K562 (cell line): ENCODE measurements around the gene CYP11A1. TPM values are rescaled to one million over a fixed set of nuclear protein-coding genes. Genes with fewer than 3 reads are reported as not detected.

Source experiments
- ATAC-seq: fragments of 200-7000 bp; cut with Tn5 transposase; 3 replicates; pipeline ENCODE4 v1.9.1; 2020; ENCODE audit warnings: moderate library complexity
- BruUV-seq: library from RNA; stranded (reverse); fragments of 400-500 nt; replicated peaks from 2 replicates; lab custom pipeline; 2021; lab: Mats Ljungman, UMichigan
- CTCF ChIA-PET: fragments of 300-600 bp; formaldehyde crosslinking; extraction: SDS; loops from one replicate; lab custom pipeline; 2021; ENCODE audit warnings: low intra/inter-chr PET ratio; lab: Yijun Ruan, JAX
- POLR2A ChIA-PET: fragments of 300-600, 350-650 bp; sonication (Branson Sonifier 250); formaldehyde crosslinking; extraction: SDS; loops from one replicate; lab custom pipeline; 2021; ENCODE audit warnings: antibody characterized with exemption, inconsistent platforms; lab: Yijun Ruan, JAX
- DNase-seq, 4 experiments: peaks; one replicate each; pipeline versions ENCODE4 v3.0.0 to v3.0.0-alpha.2; 2011 to 2018; ENCODE audit warnings: low spot score in 3 of 4, mixed read lengths in 3 of 4; ENCODE audit errors: extremely low read depth in 1 of 4
- FAIRE-seq: peaks from 2 replicates; lab custom pipeline; 2011; peaks lifted over from hg19 to GRCh38; lab: Jason Lieb, UNC
- H2AFZ ChIP-seq: 2 replicates; pipeline ENCODE4 v1.6.0; 2011; ENCODE audit warnings: low read depth, low read length, control low read depth, inconsistent platforms
- H3K27ac ChIP-seq: fragments of 200-600 bp; 3 replicates; pipeline ENCODE4 v1.8.0; 2011; ENCODE audit warnings: low read depth, mild to moderate bottlenecking, control low read depth, inconsistent platforms, low read length, moderate library complexity, mixed read lengths; ENCODE audit errors: extremely low read depth
- H3K27me3 ChIP-seq, 2 experiments: fragments of 300-600 bp in 1 of 2; 2 replicates in 1 of 2; 3 replicates in 1 of 2; pipeline versions ENCODE4 v1.6.0 to v1.8.0; 2011; ENCODE audit warnings: inconsistent platforms in 2 of 2, low read length in 2 of 2, mild to moderate bottlenecking in 1 of 2, mixed read lengths in 1 of 2, moderate library complexity in 1 of 2; ENCODE audit not compliant: control insufficient read depth in 2 of 2, insufficient read depth in 2 of 2
- H3K36me3 ChIP-seq: fragments of 300-600 bp; 3 replicates; pipeline ENCODE4 v1.8.0; 2011; ENCODE audit warnings: mild to moderate bottlenecking, low read length, inconsistent platforms; ENCODE audit not compliant: control insufficient read depth, insufficient read depth
- H3K4me1 ChIP-seq, 2 experiments: fragments of 200-600 bp in 1 of 2; replicated peaks in 1 of 2; 2 replicates in 1 of 2; 3 replicates in 1 of 2; pipeline versions ENCODE4 v1.5.1 to v1.8.0; 2011; ENCODE audit warnings: inconsistent platforms in 2 of 2, low read length in 2 of 2, mild to moderate bottlenecking in 1 of 2, mixed read lengths in 1 of 2, moderate library complexity in 1 of 2; ENCODE audit not compliant: control insufficient read depth in 2 of 2, insufficient read depth in 2 of 2
- H3K4me2 ChIP-seq: 2 replicates; pipeline ENCODE4 v1.6.1; 2011; ENCODE audit warnings: low read length, control low read depth, inconsistent platforms, mixed read lengths; ENCODE audit not compliant: insufficient read depth
- H3K4me3 ChIP-seq: fragments of 200-600 bp; sonication (generic), shearing (Covaris generic); 2 replicates; pipeline ENCODE4 v1.5.1; 2016; ENCODE audit warnings: control low read depth, inconsistent platforms
- H3K79me2 ChIP-seq: fragments of 200-600 bp; 3 replicates; pipeline ENCODE4 v1.8.0; 2011; ENCODE audit warnings: low read length, inconsistent platforms; ENCODE audit not compliant: control insufficient read depth, insufficient read depth
- H3K9ac ChIP-seq, 2 experiments: 2 replicates each; pipeline versions ENCODE4 v1.6.0 to v1.6.1; 2011; ENCODE audit warnings: low read depth in 2 of 2, low read length in 2 of 2, control low read depth in 1 of 2, inconsistent platforms in 1 of 2, mild to moderate bottlenecking in 1 of 2, mixed read lengths in 1 of 2; ENCODE audit not compliant: insufficient read depth in 1 of 2
- H3K9me1 ChIP-seq: one replicate; pipeline ENCODE4 v1.6.0; 2011; ENCODE audit warnings: inconsistent platforms, mild to moderate bottlenecking, low read length, moderate library complexity; ENCODE audit not compliant: control insufficient read depth, insufficient read depth
- H3K9me3 ChIP-seq: replicated peaks from 2 replicates; pipeline ENCODE4 v1.5.1; 2011; ENCODE audit warnings: low read depth, low read length, inconsistent platforms; ENCODE audit not compliant: control insufficient read depth, insufficient read depth
- H4K20me1 ChIP-seq: replicated peaks from 2 replicates; pipeline ENCODE4 v1.6.1; 2011; ENCODE audit warnings: low read length, inconsistent platforms, mixed read lengths; ENCODE audit not compliant: control insufficient read depth, insufficient read depth
- CTCF ChIP-seq, 3 experiments: IDR thresholded peaks in 2 of 3; conservative IDR thresholded peaks in 1 of 3; 2 replicates each; pipeline ENCODE4 v1.5.1; 2011 to 2012; ENCODE audit warnings: low read length in 3 of 3, mild to moderate bottlenecking in 3 of 3, control low read depth in 2 of 3, improper control_type of control experiment in 1 of 3, inconsistent platforms in 1 of 3, low read depth in 1 of 3, mixed read lengths in 1 of 3, moderate library complexity in 1 of 3; ENCODE audit not compliant: insufficient read depth in 2 of 3
- CXXC5 ChIP-seq: fragments of 250-450 bp; sonication (Bioruptor Pico); IDR thresholded peaks from 2 replicates; pipeline ENCODE4 v1.8.0; 2022; ENCODE audit warnings: inconsistent platforms, mild to moderate bottlenecking, moderate library complexity
- DDX20 ChIP-seq: fragments of 450-650 bp; IDR thresholded peaks from 2 replicates; pipeline ENCODE4 v1.6.1; 2016; ENCODE audit warnings: missing genetic modification characterization, low read depth, mild to moderate bottlenecking, missing compliant biosample characterization, moderate library complexity
- DEAF1 ChIP-seq: fragments of 450-650 bp; formaldehyde crosslinking; IDR thresholded peaks from 2 replicates; pipeline ENCODE4 v1.4.0; 2020; ENCODE audit warnings: mild to moderate bottlenecking, moderate library complexity
- JUN ChIP-seq, 2 experiments: sonication (generic) in 1 of 2; formaldehyde crosslinking in 1 of 2; IDR thresholded peaks; 2 replicates each; pipeline versions ENCODE4 v1.6.1 to v1.8.0; 2012 to 2022; ENCODE audit warnings: borderline replicate concordance in 2 of 2, mild to moderate bottlenecking in 2 of 2, improper control_type of control experiment in 1 of 2, low read depth in 1 of 2, low read length in 1 of 2, missing genetic modification reagents in 1 of 2
- MAZ ChIP-seq, 2 experiments: fragments of 450-650 bp in 1 of 2; sonication (generic) in 1 of 2; formaldehyde crosslinking; IDR thresholded peaks in 1 of 2; conservative IDR thresholded peaks in 1 of 2; 2 replicates each; pipeline versions ENCODE4 v1.4.0 to v1.5.0; 2020; ENCODE audit warnings: mild to moderate bottlenecking in 1 of 2, missing genetic modification reagents in 1 of 2
- NR2C1 ChIP-seq, 2 experiments: fragments of 450-650 bp; IDR thresholded peaks; 2 replicates each; pipeline ENCODE4 v1.6.1; 2017; ENCODE audit warnings: mild to moderate bottlenecking in 2 of 2, antibody characterized with exemption in 1 of 2, inconsistent platforms in 1 of 2, missing compliant biosample characterization in 1 of 2, missing genetic modification characterization in 1 of 2
- RAD21 ChIP-seq, 2 experiments: fragments of 250-450 bp in 1 of 2; fragments of 450-650 bp in 1 of 2; sonication (Bioruptor Pico) in 1 of 2; formaldehyde crosslinking in 1 of 2; IDR thresholded peaks in 1 of 2; conservative IDR thresholded peaks in 1 of 2; 2 replicates each; pipeline versions ENCODE4 v1.4.0 to v1.8.0; 2020 to 2022; ENCODE audit warnings: mild to moderate bottlenecking in 2 of 2, moderate library complexity in 1 of 2
- RB1 ChIP-seq: fragments of 450-650 bp; IDR thresholded peaks from 2 replicates; pipeline ENCODE4 v1.6.1; 2017; ENCODE audit warnings: low read depth, mild to moderate bottlenecking
- SMARCB1 ChIP-seq: IDR thresholded peaks from 2 replicates; pipeline ENCODE4 v1.6.1; 2011; ENCODE audit warnings: improper control_type of control experiment, low read depth; ENCODE audit not compliant: insufficient read length
- SMC3 ChIP-seq: conservative IDR thresholded peaks from 2 replicates; pipeline ENCODE4 v1.6.1; 2011; ENCODE audit warnings: low read depth, low read length, improper control_type of control experiment; ENCODE audit not compliant: insufficient read depth
- TCF3 ChIP-seq: sonication (generic); formaldehyde crosslinking; IDR thresholded peaks from 2 replicates; pipeline ENCODE4 v1.4.0; 2020; ENCODE audit warnings: mild to moderate bottlenecking, missing genetic modification reagents
- TEAD4 ChIP-seq, 2 experiments: sonication (generic) in 1 of 2; formaldehyde crosslinking in 1 of 2; IDR thresholded peaks; 2 replicates each; pipeline versions ENCODE4 v1.6.1 to v1.8.0; 2012 to 2022; ENCODE audit warnings: borderline replicate concordance in 1 of 2, inconsistent platforms in 1 of 2, low read length in 1 of 2, mild to moderate bottlenecking in 1 of 2, missing genetic modification reagents in 1 of 2
- XRCC5 ChIP-seq: fragments of 200-400 bp; formaldehyde crosslinking; IDR thresholded peaks from 2 replicates; pipeline ENCODE4 v1.6.1; 2017; ENCODE audit warnings: low read depth, mild to moderate bottlenecking, low read length
- ZKSCAN1 ChIP-seq: fragments of 150-350 bp; IDR thresholded peaks from 2 replicates; pipeline ENCODE4 v1.6.1; 2016; ENCODE audit warnings: low read depth, low read length
- WGBS: fragments of 100-300 bp; shearing (Covaris generic); methylation state at CpG from one replicate; pipeline ENCODE4 v1.1.6; 2016; ENCODE audit warnings: low coverage, mixed read lengths; ENCODE audit not compliant: insufficient coverage; ENCODE audit errors: missing lambda C conversion rate; 5-methylcytosine and 5-hydroxymethylcytosine counted together
- in situ Hi-C: fragments of 300-500 bp; cut with MboI; formaldehyde crosslinking; loops from 4 replicates; pipeline ENCODE4 v1.15.0; 2018; ENCODE audit warnings: inconsistent platforms, mixed read lengths
- intact Hi-C: fragments of 100-400 bp; cut with micrococcal nuclease; formaldehyde crosslinking; loops from 2 replicates; pipeline ENCODE4 v1.14.2; 2022
- polyA plus RNA-seq, 8 experiments: library from polyadenylated mRNA; depleted of rRNA in 4 of 8; stranded (reverse) in 5 of 8; unstranded in 3 of 8; fragments of >200 nt; fragmentation: Nextera tagmentation in 2 of 8; fragmentation: Illumina TruSeq in 1 of 8; extraction: Ambion mirVana in 2 of 8; extraction: Trizol in 1 of 8; gene quantifications; 2 replicates each; pipeline versions ENCODE4 v1.2.1 to v1.2.3, GENCODE V29; 2011 to 2014; ENCODE audit warnings: inconsistent platforms in 1 of 8, missing spikeins in 1 of 8
- total RNA-seq, 7 experiments: library from RNA; depleted of rRNA in 6 of 7; stranded (reverse); fragments of >200 nt in 6 of 7; fragmentation: Illumina TruSeq in 2 of 7; extraction: Trizol in 2 of 7; gene quantifications; 2 replicates each; pipeline versions ENCODE4 v1.2.1 to v1.2.3, GENCODE V29; 2011 to 2021; ENCODE audit warnings: low replicate concordance in 1 of 7

Gene CYP11A1
- total and polyA plus RNA-seq, 9 of the 15 experiments (the other 6 are each of a cell fraction or from before 2014, with no cell fraction given): 0.06 to 0.24 (median 0.10) TPM; not detected in 4

DNA sequence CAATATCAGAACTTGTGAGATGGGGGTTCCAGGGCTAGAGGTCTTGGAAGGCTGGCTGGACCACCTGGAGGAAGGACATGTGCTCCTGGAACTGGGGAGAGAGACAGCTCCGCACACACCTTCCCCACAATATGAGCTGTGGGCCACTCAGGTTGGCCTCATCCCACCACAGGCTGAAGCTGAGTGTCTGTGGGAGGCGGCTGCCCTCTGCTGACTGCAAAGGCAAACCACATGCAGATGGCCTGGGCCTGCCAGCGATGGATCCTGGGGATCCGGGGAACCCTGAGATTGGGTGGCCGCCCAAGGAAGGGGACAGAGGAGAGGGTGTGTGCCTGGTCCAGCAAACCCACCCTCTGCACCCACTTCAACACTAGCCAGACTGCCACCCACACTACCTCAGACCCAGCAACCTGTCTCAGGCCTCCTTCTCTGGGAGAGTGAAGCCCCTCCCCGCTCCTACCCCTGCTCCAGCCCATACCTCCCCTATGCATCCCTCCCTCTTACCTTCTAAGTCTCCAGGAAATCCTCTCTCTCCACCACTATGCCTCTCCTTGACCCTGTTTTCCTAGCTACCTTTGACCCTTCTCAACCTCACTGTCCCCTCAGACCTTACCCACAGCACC lies 44.8 kb downstream of the CYP11A1 start:
- Histone ChIP-seq H3K4me2 (no peak overlapping the region), H3K4me1 (no peaks in the 10 kb centered on the region), H4K20me1 (peaks cover 5% of the 10 kb centered on the region), H2AFZ (no peak overlapping the region), H3K4me3 (no peak overlapping the region), H3K9me1 (no peaks in the 10 kb centered on the region), H3K9ac (no peak overlapping the region), H3K27me3 (peaks cover 0 to 11% of the 10 kb centered on the region in 2 experiments; a peak in 2 of 5 replicates), H3K9me3 (no peaks in the 10 kb centered on the region), H3K79me2 (no peaks in the 10 kb centered on the region), H3K27ac (no peak overlapping the region), H3K36me3 (no peaks in the 10 kb centered on the region)
- ChIA-PET POLR2A (interaction anchor here (0.8 to 1.3 kb wide), 3 partner anchors 134 to 200 kb away, joined by 3 to 5 read pairs (median 5); no protein-coding TSS in a partner anchor), CTCF (interaction anchor here (0.6 to 4.6 kb wide), 4 partner anchors 196 to 371 kb away, joined by 3 to 37 read pairs (median 12); no protein-coding TSS in a partner anchor)
- in situ Hi-C loops (loop anchor here (10.0 kb wide), 1 partner anchor 368 kb away; no protein-coding TSS in a partner anchor), intact Hi-C loops (loop anchor here (1.0 to 5.0 kb wide), 3 partner anchors 195 to 370 kb away; no protein-coding TSS in a partner anchor)
- 7% methylated on average over 6 of the region's 6 CpGs for WGBS
- BruUV-seq: no TSS peak
- FAIRE-seq (peak; percentile 87), DNase-seq (peak; percentile 74 to 81 (median 78)), ATAC-seq (peak; percentile 93)
- TF ChIP-seq TCF3 (CRISPR knock-in tag): 0 out of 2 replicates have a peak, but pooled peaks have one; percentile 4
- peak; percentile 27; the same call in 1 of the 2 replicates for TF ChIP-seq CXXC5
- peak; percentile 89 for TF ChIP-seq DEAF1 (CRISPR knock-in tag)
- 0 out of 4 replicates have a peak, but pooled peaks of 1 of the 2 experiments have one; percentile 18 for TF ChIP-seq MAZ (CRISPR knock-in tag; conservative IDR thresholded peaks at IDR 0.05 in 1 of 2, IDR thresholded peaks at IDR 0.05 in 1 of 2)
- peak; percentile 93 to 95 (median 94) for TF ChIP-seq CTCF (IDR thresholded peaks at IDR 0.05 in 2 of 3, conservative IDR thresholded peaks at IDR 0.05 in 1 of 3; ENCODE audit: insufficient read depth in 2 of 3, low read depth in 1 of 3, low read length in 3 of 3)
- peak; percentile 87 to 97 for TF ChIP-seq RAD21 (CRISPR knock-in tag; conservative IDR thresholded peaks at IDR 0.05 in 1 of 2, IDR thresholded peaks at IDR 0.05 in 1 of 2)
- 0 out of 2 replicates have a peak, but pooled peaks have one; percentile 15 for TF ChIP-seq ZKSCAN1
- no peak for TF ChIP-seq DDX20 (tag)
- TF ChIP-seq RB1: peak; percentile 48; the same call in 1 of the 2 replicates
- peak; percentile 35; the same call in 1 of the 2 replicates for TF ChIP-seq JUN (IDR thresholded peaks at IDR 0.05; ENCODE audit: borderline replicate concordance, low read depth, low read length)
- no peak for TF ChIP-seq JUN (CRISPR knock-in tag; IDR thresholded peaks at IDR 0.05; ENCODE audit: borderline replicate concordance)
- 0 out of 2 replicates have a peak, but pooled peaks have one; percentile 60 for TF ChIP-seq XRCC5
- no peak for TF ChIP-seq SMARCB1
- no peak for TF ChIP-seq NR2C1 (IDR thresholded peaks at IDR 0.05)
- no peak for TF ChIP-seq NR2C1 (tag; IDR thresholded peaks at IDR 0.05)
- TF ChIP-seq SMC3: peak; percentile 98
- TF ChIP-seq TEAD4 (IDR thresholded peaks at IDR 0.05; ENCODE audit: low read length): no peak
- no peak for TF ChIP-seq TEAD4 (CRISPR knock-in tag; IDR thresholded peaks at IDR 0.05; ENCODE audit: borderline replicate concordance)
